Lower leg skin (tissue), 3 donors: Measurements from ENCODE around the gene TMEM135.

ENCODE experiments used
- CTCF ChIP-seq, 3 donors: fragments of 450-650 bp; IDR thresholded peaks; one replicate each; pipeline ENCODE4 v1.5.1; 2016; ENCODE audit warnings: antibody characterized with exemption in 3 of 3, mild to moderate bottlenecking in 3 of 3, moderate library complexity in 2 of 3
- POLR2A ChIP-seq, 2 donors: fragments of 450-650 bp; IDR thresholded peaks; one replicate each; pipeline ENCODE4 v1.6.1; 2016 to 2017; ENCODE audit warnings: antibody characterized with exemption in 2 of 2, mild to moderate bottlenecking in 1 of 2, moderate library complexity in 1 of 2

DNA sequence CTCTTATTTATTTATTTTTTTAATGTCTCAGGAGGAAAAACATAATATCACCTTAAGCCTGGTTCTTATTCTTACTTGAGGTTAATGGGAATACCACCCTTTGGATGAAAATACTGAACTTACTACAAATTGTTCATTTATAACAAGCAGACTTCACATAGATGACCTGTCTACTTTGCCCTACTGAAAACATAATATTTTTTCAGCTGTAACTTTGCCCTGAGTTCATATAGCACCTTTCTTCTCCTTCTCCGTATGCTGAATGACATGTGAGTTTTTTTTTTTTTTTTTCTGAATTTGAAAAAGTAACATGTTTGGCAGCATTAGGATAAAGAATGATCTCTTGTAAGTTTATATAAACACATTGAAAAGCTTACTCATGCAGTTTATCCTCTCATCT, 186.8 kb downstream of the TMEM135 start:
- TF ChIP-seq CTCF (IDR thresholded peaks at IDR 0.05) (no peak), POLR2A (IDR thresholded peaks at IDR 0.05) (no peak)
